Dedifferentiated amniotic fluid mesenchymal stem cell (primary cell): Measurements from ENCODE around the gene RBM20.

Source experiments
- DNase-seq: peaks from one replicate; pipeline ENCODE4 v3.0.0-alpha.2; 2016; ENCODE audit errors: extremely low spot score

RBM20 gene

DNA sequence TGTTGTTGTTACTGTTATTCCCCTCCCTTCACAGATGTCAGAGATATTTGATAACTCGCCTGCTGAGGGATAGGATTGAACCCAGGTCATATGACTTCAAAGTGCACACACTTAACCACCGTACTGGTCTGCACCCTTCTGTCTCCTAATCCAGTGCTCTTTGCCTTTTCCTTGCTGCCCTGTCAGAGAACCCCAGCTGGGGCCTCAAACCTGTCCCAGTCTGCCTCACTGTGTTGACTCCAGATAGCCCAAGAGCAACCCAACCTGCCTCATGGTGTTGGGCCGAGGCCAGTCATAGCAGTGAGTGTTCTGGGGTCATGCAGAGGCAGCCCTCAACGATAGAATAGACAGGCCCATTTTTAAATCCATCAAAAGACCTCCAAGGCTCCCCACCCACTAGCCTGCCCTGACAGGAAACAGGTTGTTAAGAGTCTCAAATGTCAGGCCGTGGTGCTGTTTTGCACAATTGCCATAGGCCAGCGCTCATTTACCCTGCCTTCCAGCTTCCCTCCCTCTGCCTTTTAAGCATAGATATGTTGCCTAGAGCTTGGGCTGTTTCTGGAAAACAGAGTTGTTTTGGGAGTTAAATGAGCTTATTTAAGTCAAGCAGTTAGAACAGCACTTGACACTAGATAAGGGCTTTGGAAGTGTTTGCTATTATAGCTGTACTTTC, 190.6 kb downstream of the RBM20 start:
- DNase-seq, result no peak

DNA sequence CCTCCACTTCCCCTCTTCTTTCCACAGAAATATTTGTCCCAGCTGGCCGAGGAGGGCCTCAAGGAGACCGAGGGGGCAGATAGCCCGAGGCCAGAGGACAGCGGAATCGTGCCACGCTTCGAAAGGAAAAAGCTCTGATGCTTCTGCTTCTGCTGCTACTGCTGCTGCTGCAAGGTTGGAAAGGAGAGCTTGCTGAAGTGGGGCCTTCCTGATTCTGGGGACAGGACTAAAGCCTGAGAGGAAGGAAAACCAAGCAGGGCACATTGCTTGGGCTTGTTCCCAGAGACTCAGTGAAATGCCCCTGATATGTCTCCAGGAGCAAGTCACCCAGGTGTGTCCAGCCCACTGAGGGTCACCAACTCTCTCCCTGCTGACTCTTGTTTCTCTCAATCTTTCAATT, 191.7 kb downstream of the RBM20 start:
- no peak for DNase-seq

DNA sequence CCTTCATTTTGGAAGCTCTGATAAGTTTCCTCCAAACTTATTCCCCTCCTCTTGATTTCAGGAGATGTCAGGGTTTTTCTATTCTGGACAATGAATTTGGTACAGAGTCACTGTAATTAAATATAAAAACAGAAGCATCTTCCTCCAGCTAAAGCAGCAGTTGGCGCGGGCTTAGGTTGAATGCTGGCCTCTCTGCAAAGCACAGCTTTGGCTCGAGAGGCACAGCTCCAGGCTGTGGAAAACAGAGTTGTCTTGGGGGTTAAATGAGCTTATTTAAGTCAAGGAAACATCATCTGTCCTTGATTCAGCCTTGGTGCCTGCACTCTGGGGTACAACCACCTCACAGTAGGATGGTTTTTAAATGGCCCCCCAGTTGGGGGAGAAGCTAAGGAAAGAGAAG, 192.6 kb downstream of the RBM20 start:
- DNase-seq, result no peak

DNA sequence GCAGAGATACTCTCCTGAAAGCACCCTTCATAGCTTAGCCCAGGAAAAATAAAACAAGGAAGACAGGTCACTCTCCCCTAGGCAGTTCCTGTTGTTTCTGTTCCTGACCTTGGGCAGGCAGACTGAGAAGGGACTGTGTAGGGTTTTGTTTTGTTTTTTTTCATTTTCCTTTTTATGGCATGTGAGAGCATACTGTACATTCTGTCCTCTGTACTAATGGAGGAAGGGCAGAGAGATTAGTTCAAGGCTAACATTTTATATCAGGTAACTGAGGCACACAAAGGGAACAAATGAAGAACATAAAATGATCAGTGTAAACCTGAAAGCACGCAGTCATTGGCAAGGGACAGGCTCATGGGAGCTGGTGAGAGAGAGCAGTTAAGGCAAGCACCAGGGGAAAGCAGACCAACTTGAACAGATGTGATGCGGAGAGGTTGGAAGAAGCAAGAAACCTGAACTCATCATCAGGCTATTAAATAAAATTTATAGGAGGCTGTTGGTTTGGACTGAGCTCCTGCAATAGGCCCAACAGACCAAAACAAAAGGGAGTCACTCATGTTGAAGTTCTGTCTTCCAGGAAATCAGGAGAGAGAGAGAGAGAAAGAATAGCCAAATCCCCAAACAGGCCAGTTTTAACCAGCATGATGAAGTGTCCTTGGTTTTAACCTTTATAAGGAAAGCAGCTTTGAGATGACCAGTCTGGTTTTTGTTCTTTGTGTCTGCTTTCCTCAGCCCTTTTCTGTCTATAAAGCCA, 193.5 kb downstream of the RBM20 start:
- no peak for DNase-seq

DNA sequence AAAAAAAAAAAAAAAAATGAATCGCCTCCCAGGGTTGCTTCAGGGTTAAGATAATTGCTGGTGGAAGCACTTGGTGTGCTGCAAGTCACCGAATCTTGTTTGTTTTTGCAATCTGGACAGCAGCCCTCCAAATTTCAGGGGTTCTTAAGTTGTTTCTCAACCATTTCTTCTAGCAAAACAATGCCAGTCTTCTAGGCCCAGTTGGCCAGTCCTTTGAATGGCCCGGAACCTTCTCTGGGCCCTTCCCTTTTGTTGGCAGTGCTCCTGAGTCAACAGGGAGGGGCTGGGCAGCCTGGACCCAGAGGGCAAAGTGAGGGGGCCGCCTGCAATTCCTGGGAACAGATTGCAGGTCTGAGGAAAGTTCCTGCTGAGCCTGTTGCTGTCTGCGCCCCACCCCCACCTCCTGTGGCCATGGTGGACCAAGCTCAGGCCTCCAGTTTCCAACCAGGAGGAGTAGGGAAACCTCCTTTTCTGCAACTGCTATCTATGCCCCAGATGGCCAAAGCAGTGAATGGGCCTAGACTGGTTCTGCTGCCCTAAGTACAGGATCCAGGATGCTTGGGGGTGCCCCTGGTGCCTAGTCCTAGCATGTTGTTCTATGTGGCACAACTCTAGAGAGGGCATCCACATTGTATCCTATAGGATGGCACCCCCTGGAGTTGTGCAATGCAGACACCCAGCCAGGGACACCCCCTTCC, 196.2 kb downstream of the RBM20 start:
- no peak for DNase-seq

DNA sequence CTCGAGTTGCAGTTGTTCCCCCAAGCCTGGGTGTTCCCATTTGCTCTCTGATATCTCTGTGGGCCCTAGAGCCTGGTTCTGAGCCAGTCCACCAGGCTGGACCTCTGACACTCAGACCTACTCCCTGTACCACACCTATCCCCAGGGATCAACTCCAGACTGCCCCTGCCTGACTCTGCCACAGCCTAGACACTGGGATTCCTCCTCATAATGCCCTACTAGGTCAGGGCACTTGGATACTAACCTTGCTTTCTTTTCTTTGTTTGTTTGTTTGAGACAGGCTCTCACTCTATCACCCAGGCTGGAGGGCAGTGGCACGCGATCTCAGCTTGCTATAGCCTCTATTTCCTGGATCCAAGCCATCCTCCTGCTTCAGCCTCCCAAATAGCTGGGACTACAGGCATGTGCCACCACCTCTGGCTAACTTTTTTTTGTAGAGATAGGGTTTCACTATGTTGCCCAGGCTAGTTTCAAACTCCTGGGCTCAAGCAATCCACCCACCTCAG, 196.8 kb downstream of the RBM20 start:
- DNase-seq, result no peak

DNA sequence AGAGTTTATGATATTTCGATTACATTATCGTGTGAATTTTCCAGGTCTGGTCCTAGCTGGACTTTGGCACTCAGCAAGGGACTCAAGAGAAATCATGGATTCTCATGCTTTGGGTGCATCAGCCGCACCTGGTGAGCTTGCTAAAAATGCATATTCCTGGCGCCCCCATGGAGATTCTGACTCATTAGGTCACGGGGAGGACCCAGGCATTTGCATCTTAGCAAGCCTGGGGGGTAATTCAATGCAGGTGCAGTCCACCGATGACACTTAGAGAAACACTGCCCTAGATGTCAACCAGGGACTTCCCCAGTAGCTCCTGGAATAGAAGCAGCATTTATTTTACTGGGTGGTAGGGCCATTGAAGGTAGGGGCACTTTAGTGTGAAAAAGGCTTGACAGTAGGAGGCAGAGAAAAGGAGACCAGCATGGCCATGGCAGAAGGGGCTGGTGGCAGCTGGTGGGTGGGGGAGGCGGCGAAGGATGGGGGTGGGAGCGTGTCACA, 197.7 kb downstream of the RBM20 start:
- DNase-seq, result no peak

DNA sequence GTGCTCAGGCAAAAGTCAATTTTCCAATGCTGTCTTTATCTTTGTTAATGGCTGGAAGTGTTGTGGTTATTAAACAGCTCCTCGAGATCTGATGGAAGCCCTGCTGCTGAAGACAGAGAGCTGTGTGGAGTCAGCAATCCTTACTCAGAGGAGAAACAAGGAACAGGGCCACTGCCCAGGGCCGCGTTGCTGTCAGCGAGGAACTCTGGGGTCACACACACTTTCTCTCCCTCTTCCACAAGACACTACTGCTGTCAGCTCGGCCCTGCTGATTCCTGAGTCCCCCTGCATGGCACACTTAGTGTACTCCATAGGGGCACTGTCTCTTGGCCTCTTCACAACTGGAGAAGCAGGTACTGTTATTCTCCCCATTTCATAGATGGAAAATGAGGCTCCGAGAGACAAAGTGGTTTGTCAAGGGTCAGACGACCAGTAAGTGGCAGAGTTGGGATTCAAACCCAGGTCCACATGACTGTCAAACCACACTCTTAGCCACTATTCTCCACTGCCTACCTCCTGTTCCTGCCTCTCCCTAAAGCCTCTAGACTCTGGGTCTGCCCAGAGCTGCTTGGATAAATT, 198.3 kb downstream of the RBM20 start:
- DNase-seq, result no peak

DNA sequence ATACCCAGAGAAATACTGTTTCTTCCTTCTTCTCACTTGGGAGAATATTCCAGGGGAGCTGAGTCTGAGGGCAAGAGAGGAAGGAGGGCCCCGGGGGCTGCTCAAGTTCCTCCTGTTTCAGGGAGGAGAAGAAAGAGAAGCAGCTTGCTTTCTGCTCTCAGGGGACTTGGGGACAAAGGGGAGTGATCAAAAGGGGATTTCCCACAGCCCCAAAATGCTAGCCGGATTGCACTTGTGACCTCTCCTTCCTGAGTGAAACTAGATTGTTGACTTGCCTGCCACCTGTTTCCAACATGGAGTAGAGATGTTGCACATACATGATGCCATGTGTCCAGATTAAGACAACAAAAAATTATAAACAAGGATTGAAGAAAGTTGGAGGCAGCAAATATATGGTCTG, 198.9 kb downstream of the RBM20 start:
- DNase-seq, result no peak

DNA sequence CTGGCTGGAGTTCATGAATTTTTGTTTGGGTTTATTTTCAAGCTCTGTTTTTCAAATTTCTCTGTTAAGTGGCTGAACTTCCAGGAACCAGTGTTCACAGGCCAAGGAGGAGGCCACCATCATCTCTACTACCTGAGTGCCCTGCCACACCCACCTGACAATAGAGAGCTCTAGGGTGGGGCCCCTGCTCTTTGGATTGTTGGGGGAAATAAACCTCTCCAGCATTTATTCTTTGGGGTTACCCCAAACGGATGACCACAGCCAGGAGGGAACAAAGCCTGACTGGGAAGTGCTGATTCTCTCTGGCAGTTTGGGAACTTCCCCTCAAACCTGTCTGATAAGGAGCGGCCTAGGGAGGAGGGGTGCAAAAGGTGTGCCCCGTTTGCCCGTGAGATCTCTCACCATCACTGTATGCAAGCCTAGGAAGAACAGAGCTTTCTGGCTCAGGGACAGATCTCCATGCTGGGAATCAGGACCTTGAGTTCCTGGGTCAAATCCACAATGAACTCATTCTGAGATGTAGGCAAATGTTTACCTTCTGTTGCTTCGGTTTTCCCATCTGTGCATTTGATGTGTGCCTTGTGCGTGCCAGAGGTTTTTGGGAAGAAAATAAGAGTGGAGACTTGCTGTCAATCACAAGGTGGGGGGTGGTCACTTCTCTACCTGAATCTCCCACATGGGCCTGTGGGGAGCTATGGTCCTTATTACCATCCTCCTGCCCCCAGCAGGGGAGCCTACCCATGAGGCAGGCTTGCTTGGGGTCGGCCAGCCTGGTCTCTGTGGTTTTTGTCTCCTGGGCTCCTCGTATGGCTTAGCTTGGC, 199.9 kb downstream of the RBM20 start:
- DNase-seq, result no peak

DNA sequence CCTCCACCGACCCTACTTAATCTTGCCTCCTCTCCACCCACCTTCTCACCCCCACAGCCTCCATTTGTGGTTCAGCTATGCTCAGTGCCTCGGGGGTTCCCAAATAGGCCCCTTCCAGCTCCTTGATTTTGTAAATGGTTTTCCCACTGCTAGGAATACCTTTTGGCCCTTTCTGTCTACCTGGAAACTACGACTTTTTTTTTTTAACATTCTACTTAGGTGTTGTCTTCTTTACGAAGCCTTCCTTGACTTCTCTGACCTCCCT, 200.4 kb downstream of the RBM20 start:
- no peak for DNase-seq

DNA sequence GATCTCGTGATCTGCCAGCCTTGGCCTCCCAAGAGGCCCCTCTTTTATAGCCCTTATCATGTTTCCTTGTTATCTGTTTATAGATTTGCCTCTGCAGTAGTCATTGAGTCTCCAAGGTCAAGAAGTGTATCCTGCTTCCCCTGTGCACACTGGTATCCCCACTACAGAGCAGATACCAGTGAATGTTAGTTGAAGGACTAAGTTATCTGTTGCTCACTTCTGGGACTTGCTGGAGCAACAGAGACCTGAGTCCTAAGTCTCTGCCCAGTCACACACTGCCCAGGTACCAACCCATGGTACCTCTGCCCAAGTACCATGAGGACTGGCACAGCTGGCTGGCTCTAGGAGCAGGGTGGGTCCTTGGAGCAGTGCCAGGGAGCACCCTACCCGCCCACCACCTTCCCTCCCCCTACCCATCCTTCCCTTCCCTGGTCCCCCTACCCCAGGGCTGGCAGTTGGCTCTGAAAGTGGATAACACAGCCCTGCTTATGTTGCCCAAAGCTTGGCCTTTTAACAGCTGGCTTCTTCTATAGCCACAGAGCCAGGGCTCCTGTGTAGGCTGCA, 201.1 kb downstream of the RBM20 start:
- no peak for DNase-seq

DNA sequence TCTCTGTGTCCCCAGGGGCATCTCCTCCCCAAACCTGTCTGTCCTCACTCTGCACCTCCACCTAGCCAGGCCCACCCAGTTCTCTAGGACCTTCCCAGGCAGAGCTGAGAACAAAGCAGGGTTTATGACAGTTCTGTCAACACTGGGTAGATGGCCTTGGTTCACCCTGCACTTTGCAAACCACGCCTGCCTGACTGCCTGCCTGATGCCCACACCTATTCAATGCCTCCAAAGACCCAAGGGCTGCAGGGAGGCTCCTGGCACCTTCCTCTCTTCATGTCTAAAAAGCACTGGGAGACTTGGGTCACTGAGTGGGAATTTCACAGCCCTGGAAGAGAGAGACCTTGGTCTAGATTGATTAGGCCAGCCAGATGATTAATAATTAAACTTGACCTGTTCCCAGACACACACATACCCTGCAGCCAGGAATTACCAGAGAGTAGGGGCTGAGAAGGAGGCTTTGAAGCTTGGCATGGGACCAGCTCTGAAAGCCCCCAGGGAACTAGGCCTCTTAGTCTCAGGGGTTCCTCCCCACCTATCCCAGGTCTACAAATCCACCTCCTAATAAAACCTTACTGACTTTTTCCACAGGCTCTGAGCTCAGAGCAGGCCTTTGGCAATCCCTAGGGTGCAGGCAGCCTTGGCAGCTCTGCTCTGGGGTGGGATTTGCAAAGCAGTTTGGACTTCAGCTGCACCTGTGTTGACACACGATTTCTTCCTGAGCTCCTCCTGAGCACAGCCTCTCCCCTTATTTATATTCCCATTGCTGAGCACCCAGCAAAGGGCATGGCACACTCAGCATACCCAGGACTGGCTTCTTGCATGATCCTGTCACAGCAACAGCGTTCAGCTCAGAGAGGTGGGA, 201.9 kb downstream of the RBM20 start:
- no peak for DNase-seq

DNA sequence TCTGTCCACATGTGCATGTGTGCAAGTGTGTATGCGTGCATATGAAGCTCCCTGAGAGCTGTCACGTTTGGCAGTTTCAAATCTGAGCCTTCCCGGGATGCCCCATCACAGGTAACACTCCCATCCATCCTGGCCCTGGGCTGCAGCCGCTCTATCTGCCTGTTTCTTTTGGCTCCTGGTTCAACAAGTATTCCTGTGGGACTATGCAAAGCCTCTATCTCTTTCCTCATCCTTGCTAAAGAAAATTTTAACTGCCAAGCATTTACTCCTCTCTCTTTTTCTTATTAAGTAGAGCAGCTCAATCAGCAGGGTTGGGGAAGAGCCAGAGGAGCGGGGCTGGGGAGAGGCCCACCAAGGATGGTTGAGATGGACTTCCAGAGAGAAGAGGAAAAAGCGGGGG, 203.2 kb downstream of the RBM20 start:
- DNase-seq, result no peak

DNA sequence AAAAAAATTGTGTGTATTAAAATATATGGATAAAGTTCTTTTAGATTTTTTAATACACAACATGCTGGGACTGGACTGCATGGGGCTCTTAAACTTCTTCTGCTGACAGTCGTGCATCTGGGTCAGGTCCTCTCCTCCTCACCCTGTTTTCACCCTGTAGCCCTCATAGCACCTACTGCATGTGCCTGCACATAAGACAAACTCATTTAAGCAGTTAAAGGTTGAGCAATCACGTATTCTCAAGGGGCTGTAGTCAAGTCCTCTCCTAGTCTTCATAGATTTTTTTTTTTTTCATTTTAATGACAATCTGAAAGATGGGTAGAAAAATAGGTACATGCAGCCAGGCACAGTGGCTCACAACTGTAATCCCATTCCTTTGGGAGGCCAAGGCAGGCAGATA, 204.0 kb downstream of the RBM20 start:
- no peak for DNase-seq

DNA sequence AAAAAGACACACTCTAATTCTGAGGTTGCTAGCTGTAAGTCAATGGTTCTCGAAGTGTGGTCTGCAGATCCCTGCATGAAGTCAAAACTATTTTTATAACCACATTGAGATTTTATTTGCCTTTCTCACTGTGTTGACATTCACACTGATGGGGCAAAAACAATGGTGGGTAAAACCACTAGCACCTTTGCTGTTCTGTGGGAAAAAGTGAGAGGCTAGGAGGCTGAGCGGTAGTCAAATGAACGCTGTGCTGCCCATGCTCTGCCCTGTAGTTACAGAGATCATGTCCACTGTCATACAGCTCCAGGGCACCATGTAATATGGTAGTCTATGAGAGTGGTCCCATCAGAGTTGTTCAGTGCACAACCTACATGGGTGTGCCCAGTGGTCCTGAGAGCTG, 206.0 kb downstream of the RBM20 start:
- DNase-seq, result no peak

DNA sequence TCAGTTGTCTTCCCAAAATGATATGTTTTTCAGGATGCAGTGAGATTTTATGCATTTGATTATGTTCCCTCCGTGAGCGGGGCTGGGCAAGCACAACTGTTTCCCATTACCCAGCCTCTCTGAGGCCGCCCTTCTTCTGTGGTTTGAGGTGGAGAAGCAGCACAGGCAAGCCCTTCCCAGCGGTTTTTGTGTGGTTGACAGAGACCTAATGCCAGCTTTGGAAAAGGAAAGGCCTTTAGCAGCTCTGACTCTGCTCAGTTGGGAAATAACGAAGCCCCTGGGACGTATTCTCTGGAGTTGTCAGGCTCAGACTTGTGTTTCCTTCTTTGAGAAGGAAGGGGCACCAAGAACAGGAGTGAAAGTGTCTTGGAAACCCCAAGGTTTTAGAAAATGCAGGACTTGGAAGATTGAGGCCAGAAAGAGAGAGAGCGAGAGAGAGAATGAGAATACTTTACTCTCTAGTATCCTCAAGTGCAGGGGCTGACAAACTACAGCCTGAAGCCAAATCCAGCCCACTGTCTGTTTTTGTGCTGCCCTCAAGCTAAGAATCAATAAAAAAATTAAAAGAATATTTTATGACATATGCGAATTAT, 207.0 kb downstream of the RBM20 start:
- no peak for DNase-seq

DNA sequence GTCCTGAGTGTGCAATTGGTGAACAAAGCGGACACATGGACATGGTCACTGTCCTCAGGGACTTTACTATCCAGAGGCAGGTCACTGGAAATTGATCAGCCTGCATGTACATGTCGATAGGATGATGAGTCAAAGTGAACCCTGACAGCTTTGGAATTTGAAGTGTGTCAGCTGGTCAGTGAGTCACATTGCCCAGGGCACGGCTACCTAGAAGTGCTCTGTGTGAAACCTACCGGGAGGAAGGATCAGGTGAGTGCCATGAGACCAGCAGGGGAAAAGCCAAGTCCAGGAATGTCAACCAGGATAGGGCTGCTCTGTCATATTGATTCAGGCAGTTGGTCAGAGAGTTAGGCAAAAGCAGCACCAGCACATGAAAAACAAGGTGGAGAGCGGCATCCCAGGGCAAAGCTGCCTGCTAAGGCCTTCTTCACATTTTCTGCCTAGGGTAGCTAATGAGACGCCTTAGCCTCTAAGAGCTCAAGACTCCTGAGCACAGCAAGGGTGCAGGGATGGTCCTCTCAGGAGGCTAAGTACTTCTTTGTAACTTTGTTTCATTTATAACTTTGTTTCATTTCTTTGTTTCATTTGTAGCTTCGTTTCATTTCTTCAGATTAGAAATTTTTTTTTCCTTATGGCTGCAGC, 208.2 kb downstream of the RBM20 start:
- no peak for DNase-seq

DNA sequence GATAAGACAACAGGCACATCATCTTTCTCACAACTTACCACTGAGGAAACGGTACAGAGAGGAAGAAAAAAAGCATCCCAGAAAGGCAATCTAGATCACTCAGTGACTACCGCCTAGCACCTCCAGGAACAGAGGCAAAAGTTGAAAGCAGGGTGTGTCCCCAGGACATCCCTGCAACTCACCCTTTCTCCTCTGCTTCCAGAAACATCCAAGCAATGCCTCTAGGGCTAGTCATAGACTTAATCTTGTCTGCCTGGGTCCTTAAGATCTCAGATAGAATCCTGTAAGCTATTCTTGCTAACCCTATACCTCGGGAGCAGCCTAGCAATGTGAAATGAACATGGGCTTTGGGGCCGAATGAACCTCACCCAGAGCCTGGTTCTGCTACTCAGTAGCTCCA, 208.8 kb downstream of the RBM20 start:
- DNase-seq, result no peak
